Glomerular visceral epithelial cell (primary cell): ENCODE results near the gene CNGB1.
A peak's percentile ranks its signal among the peaks of the same experiment; 100 is the strongest.

ENCODE experiments used
- DNase-seq: peaks from one replicate; pipeline ENCODE4 v3.0.0-alpha.2; 2016; ENCODE audit errors: extremely low spot score

The CNGB1 gene

DNA sequence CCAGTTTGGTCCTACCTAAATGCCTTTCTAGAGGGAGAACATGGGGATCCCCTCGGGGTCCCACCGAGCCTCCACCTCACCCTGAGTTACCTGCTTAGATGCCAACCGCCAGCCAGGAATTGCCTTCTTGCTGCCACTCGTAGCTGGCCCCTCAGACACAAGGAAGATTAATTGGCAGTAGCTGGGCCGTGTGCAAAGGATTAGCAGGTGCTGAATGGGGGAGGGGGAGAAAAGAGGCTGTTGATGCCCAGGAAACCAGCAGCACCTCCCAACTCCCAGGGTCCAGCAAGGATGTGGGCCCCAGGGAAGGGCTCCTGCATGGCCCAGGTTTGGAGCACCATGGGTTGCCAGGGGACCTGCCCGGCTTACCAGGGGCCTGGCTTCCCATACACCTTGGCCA is at the start of gene CNGB1:
Gene CNGB1 (minus strand): TSS at position 159 of the 400 bp plus-strand sequence. CDS start 3,842 bp downstream, outside the sequence.
- no peak for DNase-seq

- no peak for DNase-seq
Measured at GRCh38 chr16:58019866-58020538, 49.1 kb upstream of the CNGB1 start.

DNA sequence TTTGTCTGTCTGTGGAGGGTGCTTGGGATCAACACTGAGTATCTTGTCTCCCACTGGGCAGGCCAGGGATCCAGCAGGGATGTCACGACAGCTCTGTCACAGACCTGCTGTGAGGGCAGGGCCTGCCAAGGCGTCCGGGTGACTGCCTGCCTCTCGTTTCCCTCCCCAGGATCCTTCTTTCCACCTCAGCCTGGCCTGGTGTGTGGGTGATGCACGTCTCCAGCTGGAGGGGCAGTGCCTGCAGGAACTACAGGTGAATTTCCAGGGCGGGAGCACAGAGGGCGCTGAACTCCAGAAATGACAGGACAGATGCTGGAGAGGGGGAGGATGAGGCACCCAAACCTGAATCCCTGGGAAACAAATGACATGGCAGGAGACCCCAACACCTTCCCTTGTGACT is 47.9 kb upstream of the CNGB1 start:
- DNase-seq, result no peak

DNA sequence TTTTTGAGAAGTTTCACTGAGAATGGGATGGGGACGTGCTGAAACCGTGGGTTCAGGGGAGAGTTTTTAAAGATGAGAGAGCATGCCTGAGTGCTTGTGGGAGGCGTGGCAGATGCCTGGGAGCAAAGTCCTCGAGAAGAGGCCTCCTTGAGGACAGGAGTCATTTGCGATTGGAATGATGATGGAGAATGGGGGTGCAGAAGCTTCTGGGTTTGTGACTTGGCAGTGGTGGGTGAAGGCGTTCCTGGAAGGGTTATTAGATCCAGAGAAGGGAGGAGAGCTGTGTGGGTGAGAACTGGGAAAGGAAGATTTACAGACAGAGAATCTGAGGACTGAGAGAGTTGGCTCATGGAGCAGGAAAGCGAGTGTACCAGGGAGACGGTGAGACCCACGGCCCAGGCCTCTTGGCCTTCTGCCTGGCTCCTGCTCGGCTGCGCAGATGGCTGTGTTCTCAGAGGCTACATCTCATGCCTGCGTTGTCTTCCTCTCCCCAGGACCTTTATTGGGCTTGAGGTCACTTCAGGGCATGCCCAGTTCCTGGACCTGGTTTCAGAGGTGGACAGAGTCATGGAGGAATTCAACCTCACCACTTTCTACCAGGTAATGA is 46.0 kb upstream of the CNGB1 start:
- DNase-seq, result no peak

- no peak for DNase-seq
Measured at GRCh38 chr16:58013201-58013956, 42.5 kb upstream of the CNGB1 start.

- DNase-seq, result no peak
Measured at GRCh38 chr16:58012481-58012880, 41.6 kb upstream of the CNGB1 start.

GRCh38 chr16:58011652-58012051 is 40.7 kb upstream of the CNGB1 start:
- DNase-seq, result peak; percentile 63

GRCh38 chr16:58010886-58011285 is 40.0 kb upstream of the CNGB1 start:
- DNase-seq, result no peak

DNA sequence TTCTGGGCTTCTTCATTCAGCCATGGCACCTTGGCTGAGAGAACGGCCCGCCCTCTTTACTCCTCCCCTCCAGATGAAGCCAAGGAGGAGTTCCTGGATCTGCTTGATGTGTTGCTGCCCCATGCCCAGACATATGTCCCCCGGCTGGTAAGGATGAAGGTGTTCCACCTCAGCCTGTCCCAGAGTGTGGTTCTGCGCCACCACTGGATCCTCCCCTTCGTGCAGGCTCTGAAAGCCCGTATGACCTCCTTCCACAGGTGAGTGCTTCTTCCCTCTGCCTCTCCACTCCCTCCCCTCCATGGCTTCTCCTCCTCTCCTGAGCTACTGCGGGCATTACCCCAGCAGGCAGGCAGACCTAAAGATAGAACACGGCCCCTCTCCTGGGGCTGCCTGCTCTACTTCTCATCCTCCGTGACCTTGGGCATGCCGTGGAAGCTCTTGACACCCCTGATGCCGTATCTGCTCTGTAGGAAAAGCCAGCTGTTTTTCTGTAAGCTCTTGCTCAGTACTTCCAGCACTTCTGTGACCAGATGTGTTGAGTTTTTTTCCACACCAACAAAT is 39.0 kb upstream of the CNGB1 start:
- DNase-seq, result no peak

GRCh38 chr16:58004736-58005135 is 33.8 kb upstream of the CNGB1 start:
- peak; percentile 44 for DNase-seq

DNA sequence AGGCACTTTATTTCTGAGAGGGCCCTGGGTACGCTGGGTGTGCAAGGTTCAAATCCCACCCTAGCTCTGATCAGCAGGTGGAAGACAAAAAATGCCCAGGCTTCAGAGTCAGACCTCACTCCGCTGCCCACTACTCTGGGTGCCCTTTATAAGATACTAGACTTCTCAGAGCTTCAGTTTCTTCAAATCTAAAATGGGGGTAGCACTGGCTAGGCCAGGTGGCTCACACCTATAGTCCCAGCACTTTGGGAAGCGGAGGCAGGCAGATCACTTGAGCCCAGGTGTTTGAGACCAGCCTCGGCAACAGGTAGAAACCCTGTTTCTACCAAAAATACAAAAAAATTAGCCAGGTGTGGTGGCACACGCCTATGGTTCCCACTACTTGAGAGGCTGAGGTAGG is 32.0 kb upstream of the CNGB1 start:
- DNase-seq, result no peak

GRCh38 chr16:58002416-58002800 is 31.5 kb upstream of the CNGB1 start:
- no peak for DNase-seq

DNA sequence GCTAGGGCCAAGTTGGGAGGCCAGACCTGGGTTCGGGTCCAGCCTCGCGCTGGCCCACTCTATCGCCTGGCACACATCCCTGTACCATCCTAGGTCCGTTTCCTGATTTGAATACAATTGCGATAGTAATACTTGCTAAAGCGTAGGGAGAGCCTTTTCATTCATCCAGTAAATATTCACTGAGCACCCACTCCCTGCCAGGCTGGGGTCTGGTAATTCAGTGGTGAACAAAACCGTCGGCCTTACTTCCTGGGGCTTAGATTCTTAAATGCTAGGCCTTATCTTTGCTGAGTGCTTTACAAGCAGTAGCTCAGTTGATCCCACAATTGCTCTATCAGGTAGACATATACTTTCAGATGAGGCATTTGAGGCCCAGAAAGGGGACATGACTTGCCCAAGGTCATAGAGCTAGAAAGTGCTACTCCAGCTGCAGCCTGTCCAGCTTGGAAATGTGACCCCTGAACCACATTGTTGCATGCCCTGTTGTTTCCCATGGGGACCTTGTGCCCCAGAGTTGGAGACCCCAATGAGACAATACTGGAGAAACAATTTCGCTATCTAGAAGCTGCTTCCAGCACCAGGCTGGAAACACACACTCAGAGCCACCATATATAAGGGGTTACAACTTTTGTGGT is 31.0 kb upstream of the CNGB1 start:
- no peak for DNase-seq

DNA sequence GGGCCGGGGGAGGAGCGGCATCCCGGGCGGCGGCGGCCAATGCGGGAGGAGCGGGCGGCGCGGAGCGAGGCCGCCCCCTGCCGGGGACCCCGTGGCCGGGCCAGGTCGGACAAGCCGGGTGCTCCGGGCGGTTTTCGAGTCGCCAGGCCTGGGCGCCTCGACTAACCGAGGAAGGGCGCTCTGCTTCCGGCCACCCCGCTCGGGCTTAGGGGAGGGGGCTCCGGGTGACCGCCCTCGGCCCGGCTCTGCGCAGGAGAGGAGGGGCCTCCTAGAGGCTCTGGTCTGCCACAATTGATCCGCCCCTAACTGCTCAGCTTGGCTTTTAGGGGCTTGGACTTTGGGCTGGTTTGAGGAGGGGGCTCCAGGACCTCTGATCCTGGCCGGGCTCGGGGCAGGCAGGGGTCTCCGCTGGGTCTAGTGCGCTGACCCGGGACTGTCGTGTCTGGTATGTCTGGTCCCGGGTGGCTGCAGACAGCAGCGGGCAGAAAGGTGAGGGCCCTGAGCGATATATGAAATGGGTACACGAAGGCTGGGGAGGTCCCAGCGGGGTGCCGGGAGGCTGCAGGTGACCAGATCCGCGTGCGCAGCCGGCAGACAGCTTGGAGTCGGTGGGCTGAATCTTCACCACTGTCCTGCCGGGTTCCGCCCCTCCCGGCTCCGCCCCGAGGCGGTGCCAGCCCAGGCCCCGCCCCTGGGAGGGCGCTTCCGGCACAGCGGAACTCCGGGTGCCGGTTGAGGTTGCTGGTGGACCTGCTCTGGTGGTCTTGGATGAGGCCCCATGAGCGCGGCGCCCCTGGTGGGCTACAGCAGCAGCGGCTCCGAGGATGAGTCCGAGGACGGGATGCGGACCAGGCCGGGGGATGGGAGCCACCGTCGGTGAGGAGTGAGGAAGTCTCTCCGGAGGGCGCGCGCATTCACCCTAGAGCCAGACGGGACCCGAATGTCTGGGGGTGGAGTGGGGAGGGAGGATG is 30.1 kb upstream of the CNGB1 start, which contains the start of gene USB1:
Gene USB1 (plus strand): TSS at position 702 of the 971 bp plus-strand sequence. CDS start 77 bp downstream, at position 779.
- peak; percentile 86 for DNase-seq

DNA sequence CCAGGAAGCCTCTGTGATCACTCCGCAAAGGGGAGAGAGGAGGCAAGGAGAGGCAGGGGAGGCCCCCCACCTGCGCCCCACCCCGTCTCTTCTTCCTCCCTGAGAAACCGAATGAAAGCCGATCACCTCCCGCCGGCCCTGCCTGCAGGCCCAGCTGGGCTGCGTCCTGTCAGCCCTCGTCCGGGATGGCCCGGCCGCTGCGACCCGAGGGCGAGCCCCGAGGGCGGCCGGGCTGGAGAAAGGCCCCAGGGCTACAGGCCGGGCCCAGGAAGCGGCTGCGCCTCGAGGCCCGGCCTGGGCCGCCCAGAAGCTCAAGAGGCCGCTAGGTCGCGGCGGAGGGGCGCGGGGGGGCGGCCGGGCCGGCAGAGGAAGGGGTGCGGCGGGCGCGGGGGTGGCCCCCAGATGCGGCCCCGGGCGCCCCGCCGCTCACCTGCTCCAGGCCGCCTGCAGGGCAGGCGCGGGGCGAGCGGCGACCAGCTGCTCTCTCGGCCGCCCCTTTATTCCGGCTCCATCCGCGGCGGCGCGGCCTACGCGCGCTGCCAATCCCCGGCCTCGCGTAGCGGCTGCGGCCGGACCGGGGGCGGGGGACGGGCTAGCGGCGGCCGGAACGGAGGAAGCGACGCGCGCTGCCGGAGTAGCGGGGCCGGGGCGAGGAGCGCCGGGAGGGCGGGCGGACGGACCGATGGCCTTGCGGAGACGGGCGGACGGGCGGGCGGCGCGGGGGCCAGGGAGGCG is 29.2 kb upstream of the CNGB1 start, which contains the start of gene ZNF319:
Gene ZNF319 (minus strand): TSS at position 702 of the 735 bp plus-strand sequence. CDS start 2,407 bp downstream, outside the sequence.
- no peak for DNase-seq

DNA sequence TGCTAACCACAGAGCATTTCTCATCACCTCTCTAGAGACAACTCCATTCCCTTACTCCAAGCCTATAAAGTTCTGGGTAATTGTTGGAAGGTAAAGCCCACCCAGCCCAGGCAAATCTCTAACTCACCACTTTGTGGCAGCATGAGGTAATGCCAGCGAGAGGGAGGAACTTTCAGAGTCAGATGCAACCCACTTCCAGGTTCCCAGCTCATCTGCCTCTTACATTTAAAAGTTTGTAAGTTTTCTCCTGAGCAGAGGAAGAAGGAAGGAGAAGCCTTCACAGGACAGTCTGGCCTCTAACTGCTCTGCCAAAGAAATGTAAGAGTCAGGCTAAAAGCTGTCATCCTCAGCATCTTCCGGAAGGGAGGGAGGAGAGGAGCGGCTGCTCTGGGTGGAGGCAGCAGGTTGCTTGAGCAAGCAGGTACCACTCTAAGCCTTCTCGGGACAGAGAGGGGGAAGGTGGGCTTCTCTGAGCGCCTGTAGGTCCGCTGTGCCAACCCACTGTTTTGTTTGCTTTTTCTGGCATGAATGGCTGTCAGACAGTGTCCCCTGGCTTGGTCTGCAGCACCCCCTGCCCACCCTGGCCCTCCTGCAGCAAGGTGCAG is 28.5 kb upstream of the CNGB1 start:
- peak; percentile 45 for DNase-seq

DNA sequence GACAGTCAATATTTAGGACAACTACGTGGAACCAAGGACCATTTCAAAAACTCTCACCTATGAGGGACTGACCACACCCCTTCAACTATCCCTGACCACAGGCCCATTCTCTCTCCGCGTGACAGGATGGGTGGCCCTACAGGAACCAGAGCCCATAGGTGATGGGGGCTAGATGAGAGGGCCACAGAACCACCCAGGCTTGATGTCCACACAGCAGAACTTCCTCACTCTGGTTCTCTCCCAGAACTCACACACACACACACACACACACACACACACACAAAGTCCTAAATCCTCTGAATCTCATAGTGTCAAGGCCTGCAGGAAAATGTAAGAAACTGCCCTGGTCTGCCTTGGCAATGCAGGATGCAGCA is 28.1 kb upstream of the CNGB1 start:
- DNase-seq, result no peak

DNA sequence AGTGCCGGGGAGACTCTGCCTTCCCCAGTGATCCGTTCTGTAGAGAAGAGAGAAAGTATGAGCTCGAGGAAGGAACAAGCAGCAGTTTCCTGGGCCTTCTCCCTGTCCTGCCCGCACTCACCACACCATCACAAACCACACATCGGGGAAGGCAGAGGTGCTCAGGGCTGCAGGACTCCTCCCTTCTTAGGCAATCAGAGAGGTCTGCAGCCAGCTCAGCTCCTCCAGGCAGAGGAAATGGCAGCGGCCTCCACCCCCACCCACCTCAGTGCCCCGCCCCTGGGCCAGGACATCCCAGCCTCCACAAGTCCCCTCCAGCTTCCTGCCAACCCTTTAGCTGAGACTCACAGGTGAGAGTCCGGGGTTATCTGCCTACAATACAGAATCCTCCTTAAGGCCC is 27.6 kb upstream of the CNGB1 start:
- DNase-seq, result peak; percentile 65

DNA sequence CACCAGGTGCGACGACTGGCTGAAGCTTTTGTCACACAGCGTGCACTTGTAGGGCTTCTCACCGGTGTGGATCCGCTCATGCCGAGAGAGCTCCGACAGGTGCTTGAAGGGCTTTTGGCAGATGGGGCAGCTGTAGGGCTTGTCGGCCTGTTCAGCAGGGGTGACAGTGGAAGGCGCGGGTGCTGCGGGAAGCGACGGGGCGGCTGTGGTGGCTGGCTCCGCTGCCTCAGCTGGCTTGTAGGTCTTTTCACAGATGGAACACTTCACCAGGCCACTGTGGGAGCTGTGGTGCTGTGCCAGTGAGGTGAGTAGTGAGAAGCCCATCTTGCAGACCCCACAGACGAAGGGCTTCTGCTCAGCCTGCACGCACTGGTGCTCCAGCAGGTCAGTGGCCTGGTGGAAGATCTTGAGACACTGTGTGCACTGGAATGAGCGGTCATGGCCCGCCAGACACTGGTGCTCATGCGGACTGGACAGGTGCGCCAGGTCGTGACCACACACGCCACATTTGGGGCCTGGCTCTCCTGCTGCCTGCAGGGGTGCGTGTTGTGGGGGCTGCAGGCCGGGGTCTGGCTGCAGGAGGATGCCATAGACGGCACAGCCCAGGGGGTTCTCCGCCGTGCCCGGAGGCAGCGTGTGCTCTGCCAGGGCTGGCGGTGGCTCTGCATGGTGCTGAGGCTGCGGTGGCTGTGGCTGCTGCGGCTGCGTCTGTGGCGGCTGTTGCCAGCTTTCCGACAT is 26.8 kb upstream of the CNGB1 start:
- no peak for DNase-seq
